Fibroblast of pulmonary artery (primary cell): ENCODE results near the gene TESMIN.

ENCODE experiments used
- DNase-seq: peaks from one replicate; pipeline ENCODE4 v3.0.0-alpha.2; 2010; ENCODE audit warnings: low read depth
- H3K4me3 ChIP-seq: replicated peaks from 2 replicates; pipeline ENCODE4 v1.5.1; 2011; ENCODE audit warnings: low read depth, mild to moderate bottlenecking, control low read depth, low read length, moderate library complexity
- CTCF ChIP-seq: IDR thresholded peaks from 2 replicates; pipeline ENCODE4 v1.5.1; 2011; ENCODE audit warnings: mild to moderate bottlenecking, control low read depth, low read length, inconsistent platforms; ENCODE audit errors: missing control alignments

TESMIN gene

GRCh38 chr11:68753300-68753699 lies 2.0 kb upstream of the TESMIN start:
- no peak for DNase-seq
- H3K4me3 ChIP-seq, result no peak overlapping the region
- TF ChIP-seq CTCF, result no peak

- TF ChIP-seq CTCF, result no peak
- peak overlapping the region; percentile 29 for H3K4me3 ChIP-seq
- no peak for DNase-seq
Observed at GRCh38 chr11:68751004-68751325, 355 bp downstream of the TESMIN start.

DNA sequence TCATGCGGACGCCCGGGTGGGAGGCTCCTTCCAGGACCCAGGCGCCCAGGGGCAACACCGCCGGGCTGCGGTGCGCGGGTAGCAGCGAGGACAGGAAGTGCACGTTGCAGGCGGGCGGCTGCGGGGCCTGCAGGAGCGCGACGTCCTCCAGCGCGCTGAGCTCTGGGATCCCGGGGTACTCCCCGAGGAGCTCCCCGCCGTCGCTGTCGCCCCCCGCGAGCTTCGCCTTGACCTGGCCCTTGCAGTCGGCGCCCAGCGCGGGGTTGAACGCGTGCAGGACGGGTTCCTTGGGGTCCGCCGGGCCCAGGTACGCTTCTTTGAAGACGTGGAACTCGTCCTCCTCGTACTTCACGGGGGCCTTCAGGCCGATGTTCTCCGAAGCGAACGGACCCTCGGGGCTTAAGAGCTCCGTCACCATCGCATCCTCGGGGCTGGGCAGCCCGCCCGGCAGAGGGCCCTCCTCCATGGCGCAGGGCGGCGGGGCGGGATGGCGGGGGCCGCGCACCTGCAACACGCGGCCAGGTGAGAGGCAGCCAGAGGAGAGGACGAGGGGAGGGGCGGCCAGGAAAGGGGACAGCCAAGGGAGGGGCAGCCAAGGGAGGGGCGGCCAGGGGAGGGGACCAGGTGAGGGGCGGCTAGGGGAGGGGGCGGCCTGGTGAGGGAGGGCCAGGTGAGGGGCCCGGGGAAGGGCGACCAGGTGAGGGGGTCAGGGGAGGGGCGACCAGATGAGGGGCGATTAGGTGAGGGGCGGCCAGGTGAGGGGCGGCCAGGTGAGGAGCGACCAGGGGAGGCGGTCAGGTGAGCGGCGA lies 921 bp downstream of the TESMIN start:
- H3K4me3 ChIP-seq, result no peak overlapping the region
- no peak for TF ChIP-seq CTCF
- DNase-seq, result no peak

- no peak for TF ChIP-seq CTCF
- peak; percentile 20 for DNase-seq
- no peak overlapping the region for H3K4me3 ChIP-seq
Observed at GRCh38 chr11:68749229-68750123, 1.8 kb downstream of the TESMIN start.

DNA sequence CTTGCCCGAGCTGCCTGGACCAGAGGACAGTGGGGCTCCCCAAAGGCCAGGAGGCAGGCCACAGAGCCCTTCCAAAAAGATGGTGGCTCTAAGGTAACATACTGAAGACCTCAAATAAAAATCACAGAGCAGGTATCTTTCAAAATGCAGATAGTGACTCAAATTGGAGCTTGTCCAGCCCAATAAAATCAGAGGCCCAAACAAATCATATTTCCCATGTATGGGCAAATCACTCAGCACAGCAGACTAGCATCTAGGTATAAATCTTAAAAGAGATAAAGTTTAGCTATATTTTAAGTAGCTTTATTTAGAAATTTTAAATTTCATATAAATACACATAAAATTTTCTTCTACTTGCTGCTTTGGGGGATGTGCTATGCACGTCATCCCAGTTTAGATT lies 3.3 kb downstream of the TESMIN start:
- TF ChIP-seq CTCF, result no peak
- DNase-seq, result no peak
- H3K4me3 ChIP-seq, result no peak overlapping the region

DNA sequence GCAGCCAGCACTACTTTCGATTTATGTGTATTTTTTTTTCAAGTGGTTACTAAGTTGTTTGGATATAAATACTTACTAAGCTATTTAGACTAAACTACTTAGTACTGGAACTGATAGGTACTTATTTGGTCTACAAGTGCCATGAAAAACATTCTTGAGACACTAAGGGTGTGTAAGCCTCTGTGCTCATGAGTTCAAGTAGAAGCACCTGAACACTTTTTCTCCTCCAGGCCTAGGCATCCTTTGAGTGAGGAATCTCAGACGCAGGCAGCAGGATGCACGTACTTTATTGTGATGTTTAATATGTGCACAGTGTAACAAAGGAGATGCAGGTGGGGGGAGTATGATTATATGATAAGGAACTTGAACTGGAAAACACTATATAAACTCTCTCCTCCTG lies 7.8 kb downstream of the TESMIN start:
- no peak for DNase-seq
- no peak for TF ChIP-seq CTCF
- no peak overlapping the region for H3K4me3 ChIP-seq
